IMR-90 (cell line): ENCODE results near the gene KDM8. TPM values are rescaled to one million over a fixed set of nuclear protein-coding genes. Genes with fewer than 3 reads are reported as not detected.
A peak's percentile ranks its signal among the peaks of the same experiment; 100 is the strongest.

Experiments
- ATAC-seq: fragments of 200-7000 bp; cut with Tn5 transposase; 2 replicates; pipeline ENCODE4 v1.9.1; 2020; ENCODE audit warnings: low read depth, mild to moderate bottlenecking, moderate library complexity
- BruUV-seq: library from RNA; stranded (reverse); fragments of 400-500 nt; replicated peaks from 2 replicates; lab custom pipeline; 2021; lab: Mats Ljungman, UMichigan
- CTCF ChIA-PET: fragments of 300-600 bp; formaldehyde crosslinking; extraction: SDS; loops from one replicate; lab custom pipeline; 2021; ENCODE audit warnings: antibody characterized with exemption; lab: Yijun Ruan, JAX
- POLR2A ChIA-PET: fragments of 300-600 bp; sonication (Branson Sonifier 250); formaldehyde crosslinking; loops from one replicate; lab custom pipeline; 2022; ENCODE audit warnings: antibody characterized with exemption; ENCODE audit not compliant: unreplicated experiment; lab: Charles Lee
- DNase-seq: peaks from one replicate; pipeline ENCODE4 v3.0.0; 2013
- H2AFZ ChIP-seq: replicated peaks from 2 replicates; pipeline ENCODE3; 2013; ENCODE audit warnings: low read length, mild to moderate bottlenecking; ENCODE audit not compliant: poor library complexity
- H2AK5ac ChIP-seq: 2 replicates; pipeline ENCODE4 v1.6.1; 2013; ENCODE audit warnings: low read depth, low read length, inconsistent platforms
- H2AK9ac ChIP-seq: replicated peaks from 2 replicates; pipeline ENCODE3; 2013; ENCODE audit warnings: mild to moderate bottlenecking, low read depth, low read length, moderate library complexity; ENCODE audit not compliant: poor library complexity
- H2BK120ac ChIP-seq: 2 replicates; pipeline ENCODE4 v1.6.1; 2013; ENCODE audit warnings: low read depth, low read length, inconsistent platforms
- H2BK15ac ChIP-seq: 3 replicates; pipeline ENCODE4 v1.6.1; 2013; ENCODE audit warnings: low read depth, low read length, inconsistent platforms
- H2BK20ac ChIP-seq: 2 replicates; pipeline ENCODE4 v1.6.1; 2013; ENCODE audit warnings: low read depth, mild to moderate bottlenecking, inconsistent platforms, low read length, moderate library complexity
- H2BK5ac ChIP-seq: 2 replicates; pipeline ENCODE4 v1.6.1; 2013; ENCODE audit warnings: mild to moderate bottlenecking, low read depth, low read length, inconsistent platforms; ENCODE audit not compliant: poor library complexity, severe bottlenecking
- H3K14ac ChIP-seq: replicated peaks from 2 replicates; pipeline ENCODE4 v1.6.1; 2013; ENCODE audit warnings: low read depth, low read length, inconsistent platforms
- H3K18ac ChIP-seq: 2 replicates; pipeline ENCODE4 v1.6.1; 2013; ENCODE audit warnings: low read depth, low read length, control low read depth
- H3K23ac ChIP-seq: 2 replicates; pipeline ENCODE4 v1.6.1; 2013; ENCODE audit warnings: low read depth, low read length, inconsistent platforms
- H3K27ac ChIP-seq: 2 replicates; pipeline ENCODE4 v1.5.1; 2013; ENCODE audit warnings: mild to moderate bottlenecking, control low read depth, low read length; ENCODE audit not compliant: insufficient read depth
- H3K27me3 ChIP-seq: 2 replicates; pipeline ENCODE4 v1.6.1; 2013; ENCODE audit warnings: low read length; ENCODE audit not compliant: control insufficient read depth, insufficient read depth
- H3K36me3 ChIP-seq: 2 replicates; pipeline ENCODE4 v1.6.1; 2013; ENCODE audit warnings: low read length, mixed read lengths; ENCODE audit not compliant: control insufficient read depth, insufficient read depth
- H3K4ac ChIP-seq: 2 replicates; pipeline ENCODE4 v1.6.1; 2013; ENCODE audit warnings: low read depth, low read length, inconsistent platforms
- H3K4me1 ChIP-seq: 2 replicates; pipeline ENCODE4 v1.6.1; 2013; ENCODE audit warnings: low read length, mixed read lengths; ENCODE audit not compliant: control insufficient read depth, insufficient read depth
- H3K4me2 ChIP-seq: 2 replicates; pipeline ENCODE4 v1.6.1; 2013; ENCODE audit warnings: low read depth, mild to moderate bottlenecking, control low read depth, low read length, moderate library complexity
- H3K4me3 ChIP-seq: 2 replicates; pipeline ENCODE4 v1.5.1; 2013; ENCODE audit warnings: low read depth, mild to moderate bottlenecking, control low read depth, low read length, moderate library complexity; ENCODE audit not compliant: insufficient read depth
- H3K56ac ChIP-seq: 2 replicates; pipeline ENCODE4 v1.6.1; 2013; ENCODE audit warnings: low read length, inconsistent platforms; ENCODE audit not compliant: insufficient read depth; ENCODE audit errors: extremely low read depth
- H3K79me1 ChIP-seq, 2 experiments: 2 replicates each; pipeline ENCODE4 v1.6.1; 2013; ENCODE audit warnings: low read length in 2 of 2, inconsistent platforms in 1 of 2, low read depth in 1 of 2
- H3K9ac ChIP-seq: 2 replicates; pipeline ENCODE4 v1.6.1; 2013; ENCODE audit warnings: low read depth, low read length, control low read depth
- H3K9me1 ChIP-seq: 2 replicates; pipeline ENCODE4 v1.6.1; 2013; ENCODE audit warnings: low read length, inconsistent platforms; ENCODE audit not compliant: insufficient read depth
- H3K9me3 ChIP-seq: 2 replicates; pipeline ENCODE4 v1.6.1; 2013; ENCODE audit warnings: low read length; ENCODE audit not compliant: control insufficient read depth, insufficient read depth
- H4K20me1 ChIP-seq: 2 replicates; pipeline ENCODE4 v1.6.1; 2013; ENCODE audit warnings: low read length, inconsistent platforms; ENCODE audit not compliant: insufficient read depth
- H4K5ac ChIP-seq: 2 replicates; pipeline ENCODE4 v1.6.1; 2013; ENCODE audit warnings: mild to moderate bottlenecking, low read depth, low read length, control low read depth
- H4K8ac ChIP-seq, 2 experiments: 2 replicates each; pipeline ENCODE4 v1.6.1; 2013; ENCODE audit warnings: low read depth in 2 of 2, low read length in 2 of 2, control low read depth in 1 of 2, inconsistent platforms in 1 of 2
- H4K91ac ChIP-seq: 2 replicates; pipeline ENCODE4 v1.6.1; 2013; ENCODE audit warnings: low read depth, low read length, inconsistent platforms; ENCODE audit not compliant: insufficient read depth
- CEBPB ChIP-seq: IDR thresholded peaks from 2 replicates; pipeline ENCODE4 v1.6.1; 2012; ENCODE audit warnings: low read depth, low read length, improper control_type of control experiment
- MAFK ChIP-seq: IDR thresholded peaks from 2 replicates; pipeline ENCODE4 v1.6.1; 2012; ENCODE audit warnings: low read depth, low read length, improper control_type of control experiment
- MXI1 ChIP-seq: IDR thresholded peaks from 2 replicates; pipeline ENCODE4 v1.6.1; 2012; ENCODE audit warnings: low read depth, mild to moderate bottlenecking, low read length, moderate library complexity, borderline replicate concordance
- WGBS, 2 experiments: methylation state at CpG; one replicate each; pipeline versions ENCODE4 v1.1.5 to v1.1.7; 2013; ENCODE audit warnings: missing lambda C conversion rate in 2 of 2; ENCODE audit not compliant: insufficient read length in 1 of 2; ENCODE audit errors: extremely low coverage in 2 of 2; 5-methylcytosine and 5-hydroxymethylcytosine counted together
- dilution Hi-C: fragments of 300-500 bp; cut with HindIII; formaldehyde crosslinking; loops from one replicate; pipeline ENCODE4 v1.14.3; 2018; ENCODE audit warnings: low sequenced_read_pairs; ENCODE audit not compliant: unreplicated experiment
- in situ Hi-C: fragments of 300-500 bp; cut with MboI; formaldehyde crosslinking; loops from 3 replicates; pipeline ENCODE4 v1.14.3; 2019; ENCODE audit warnings: low sequenced_read_pairs, inconsistent platforms, mixed read lengths
- intact Hi-C: fragments of 100-400 bp; cut with micrococcal nuclease; formaldehyde crosslinking; loops from 2 replicates; pipeline ENCODE4 v1.10.0; 2022
- polyA plus RNA-seq, 3 experiments: library from polyadenylated mRNA; depleted of rRNA; stranded (reverse); fragments of >200 nt; gene quantifications; 2 replicates each; pipeline ENCODE4 v1.2.3, GENCODE V29; 2012; ENCODE audit warnings: low replicate concordance in 1 of 3
- total RNA-seq: library from RNA; depleted of rRNA; stranded (reverse); fragments of >200 nt; gene quantifications from 2 replicates; pipeline ENCODE4 v1.2.3, GENCODE V29; 2012; rRNA removed
- TF ChIP-seq, protein P1 (sequence below): fragments of 150-350 bp; IDR thresholded peaks from 2 replicates; pipeline ENCODE4 v1.6.1; 2017; ENCODE audit warnings: mild to moderate bottlenecking, antibody characterized with exemption, low read length, low read depth

Gene KDM8
- total and polyA plus RNA-seq, 2 of the 4 experiments (the other 2 are of a cell fraction) = 3.2 to 3.8 TPM

- intact Hi-C loops = no loop called here
Measured at GRCh38 chr16:27270349-27270748, 67.0 kb downstream of the KDM8 start.

More at GRCh38 chr16:27270349-27270748, 67.0 kb downstream of the KDM8 start:
- no peak for DNase-seq
- H3K14ac ChIP-seq = no peak overlapping the region
- no peak overlapping the region for H2AK9ac ChIP-seq
- no peak overlapping the region for H2BK5ac ChIP-seq
- H4K20me1 ChIP-seq = no peaks in the 10 kb centered on the region
- no peak overlapping the region; the same call in 1 of the 2 replicates for H2AK5ac ChIP-seq
- H3K4me3 ChIP-seq = no peak overlapping the region
- TF ChIP-seq CEBPB = no peak
- no peak for TF ChIP-seq MXI1
- TF ChIP-seq, protein P1, sequence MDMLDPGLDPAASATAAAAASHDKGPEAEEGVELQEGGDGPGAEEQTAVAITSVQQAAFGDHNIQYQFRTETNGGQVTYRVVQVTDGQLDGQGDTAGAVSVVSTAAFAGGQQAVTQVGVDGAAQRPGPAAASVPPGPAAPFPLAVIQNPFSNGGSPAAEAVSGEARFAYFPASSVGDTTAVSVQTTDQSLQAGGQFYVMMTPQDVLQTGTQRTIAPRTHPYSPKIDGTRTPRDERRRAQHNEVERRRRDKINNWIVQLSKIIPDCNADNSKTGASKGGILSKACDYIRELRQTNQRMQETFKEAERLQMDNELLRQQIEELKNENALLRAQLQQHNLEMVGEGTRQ = no peak
- no peak for TF ChIP-seq MAFK
- no peak overlapping the region for H3K4me2 ChIP-seq
- dilution Hi-C loops (no loop called here), in situ Hi-C loops (no loop called here)
- no peaks in the 10 kb centered on the region for H3K27me3 ChIP-seq
- no TSS peak for BruUV-seq
- H3K9me1 ChIP-seq = peaks cover 17% of the 10 kb centered on the region
- no peak for ATAC-seq
- H2BK20ac ChIP-seq = no peak overlapping the region
- no peak overlapping the region for H3K9ac ChIP-seq
- H3K9me3 ChIP-seq = no peaks in the 10 kb centered on the region
- H3K27ac ChIP-seq = no peak overlapping the region
- H3K36me3 ChIP-seq = no peaks in the 10 kb centered on the region
- H3K79me1 ChIP-seq = peaks cover 16 to 34% of the 10 kb centered on the region in 2 experiments
- H4K91ac ChIP-seq = peak overlapping the region; percentile 11; the same call in 1 of the 2 replicates
- no peak overlapping the region; the same call in 1 of the 2 replicates for H3K4ac ChIP-seq
- H2BK15ac ChIP-seq = no peak overlapping the region; the same call in 2 of the 3 replicates
- no peak overlapping the region for H3K23ac ChIP-seq
- no peak overlapping the region for H2BK120ac ChIP-seq
- H3K56ac ChIP-seq = no peak overlapping the region
- no CpG with 5 or more reads among the region's 4 CpGs for WGBS, 2 experiments
- H2AFZ ChIP-seq = no peak overlapping the region
- H4K8ac ChIP-seq = no peak overlapping the region
- no peak overlapping the region for H4K5ac ChIP-seq
- H3K18ac ChIP-seq = no peak overlapping the region
- H3K4me1 ChIP-seq = peaks cover 2% of the 10 kb centered on the region
- POLR2A ChIA-PET = no interaction called here
- CTCF ChIA-PET = interaction anchor here (1.1 kb wide), 1 partner anchor 10 kb away, joined by 4 read pairs; no protein-coding TSS in a partner anchor

Other genes starting within 250 kb of the KDM8 start
- not detected in 2 replicates for gene C16orf82, start 136.6 kb upstream of the KDM8 start, total RNA-seq
- gene C16orf82, start 136.6 kb upstream of the KDM8 start, polyA plus RNA-seq (2012; rRNA removed) = not detected in 2 replicates
- gene NSMCE1, start 65.2 kb downstream of the KDM8 start, total RNA-seq = 120 and 130 TPM in 2 replicates
- 47.5 and 48.0 TPM in 2 replicates for gene NSMCE1, start 65.2 kb downstream of the KDM8 start, polyA plus RNA-seq (2012; rRNA removed)
- gene IL4R, start 110.4 kb downstream of the KDM8 start, total RNA-seq = 6.3 and 8.3 TPM in 2 replicates
- gene IL4R, start 110.4 kb downstream of the KDM8 start, polyA plus RNA-seq (2012; rRNA removed) = 18.7 and 21.5 TPM in 2 replicates
- 0.72 and 0.83 TPM in 2 replicates for gene IL21R, start 198.6 kb downstream of the KDM8 start, total RNA-seq
- 0.83 and 0.97 TPM in 2 replicates for gene IL21R, start 198.6 kb downstream of the KDM8 start, polyA plus RNA-seq (2012; rRNA removed)